ENCODE results near the gene EML4. TPM values are rescaled to one million over a fixed set of nuclear protein-coding genes. Genes with fewer than 3 reads are reported as not detected.

Gene EML4
- total RNA-seq, 1 donor from 2014 or later = 50.8 TPM

DNA sequence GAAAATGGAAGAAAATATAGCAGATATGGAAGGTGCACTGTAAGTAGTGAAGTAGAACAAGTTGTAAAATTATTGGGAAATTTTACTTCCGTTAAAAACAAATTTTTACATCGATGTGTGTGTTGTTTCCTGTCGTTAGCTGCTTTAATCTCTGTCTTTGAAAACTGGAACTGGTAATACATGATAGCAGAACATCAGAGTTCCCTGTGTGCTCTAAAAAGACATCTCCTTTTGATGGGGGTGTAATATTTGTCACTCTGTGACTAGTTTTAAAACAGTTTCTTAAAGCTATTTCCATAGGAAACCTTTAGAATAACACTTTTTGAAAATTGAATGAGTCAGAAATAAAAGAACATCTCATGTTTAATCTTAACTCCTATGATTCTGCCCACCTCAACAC is 148.3 kb downstream of the EML4 start:
- TF ChIP-seq, protein P1, sequence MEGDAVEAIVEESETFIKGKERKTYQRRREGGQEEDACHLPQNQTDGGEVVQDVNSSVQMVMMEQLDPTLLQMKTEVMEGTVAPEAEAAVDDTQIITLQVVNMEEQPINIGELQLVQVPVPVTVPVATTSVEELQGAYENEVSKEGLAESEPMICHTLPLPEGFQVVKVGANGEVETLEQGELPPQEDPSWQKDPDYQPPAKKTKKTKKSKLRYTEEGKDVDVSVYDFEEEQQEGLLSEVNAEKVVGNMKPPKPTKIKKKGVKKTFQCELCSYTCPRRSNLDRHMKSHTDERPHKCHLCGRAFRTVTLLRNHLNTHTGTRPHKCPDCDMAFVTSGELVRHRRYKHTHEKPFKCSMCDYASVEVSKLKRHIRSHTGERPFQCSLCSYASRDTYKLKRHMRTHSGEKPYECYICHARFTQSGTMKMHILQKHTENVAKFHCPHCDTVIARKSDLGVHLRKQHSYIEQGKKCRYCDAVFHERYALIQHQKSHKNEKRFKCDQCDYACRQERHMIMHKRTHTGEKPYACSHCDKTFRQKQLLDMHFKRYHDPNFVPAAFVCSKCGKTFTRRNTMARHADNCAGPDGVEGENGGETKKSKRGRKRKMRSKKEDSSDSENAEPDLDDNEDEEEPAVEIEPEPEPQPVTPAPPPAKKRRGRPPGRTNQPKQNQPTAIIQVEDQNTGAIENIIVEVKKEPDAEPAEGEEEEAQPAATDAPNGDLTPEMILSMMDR (IDR thresholded peaks at IDR 0.05; ENCODE audit: partially characterized antibody, unreplicated experiment) = no peak
- H3K27ac Mint-ChIP-seq (ENCODE audit: unreplicated experiment) = no peak overlapping the region
- peaks cover 2% of the 10 kb centered on the region for H3K27me3 Mint-ChIP-seq (ENCODE audit: unreplicated experiment)
- no peak overlapping the region for H3K4me3 Mint-ChIP-seq (ENCODE audit: unreplicated experiment)
- peaks cover 3% of the 10 kb centered on the region for H3K9me3 Mint-ChIP-seq (ENCODE audit: unreplicated experiment)
- no peaks in the 10 kb centered on the region for H3K36me3 Mint-ChIP-seq (ENCODE audit: unreplicated experiment)
- H3K4me1 Mint-ChIP-seq (ENCODE audit: low read depth, unreplicated experiment) = no peaks in the 10 kb centered on the region
- DNase-seq = no peak

DNA sequence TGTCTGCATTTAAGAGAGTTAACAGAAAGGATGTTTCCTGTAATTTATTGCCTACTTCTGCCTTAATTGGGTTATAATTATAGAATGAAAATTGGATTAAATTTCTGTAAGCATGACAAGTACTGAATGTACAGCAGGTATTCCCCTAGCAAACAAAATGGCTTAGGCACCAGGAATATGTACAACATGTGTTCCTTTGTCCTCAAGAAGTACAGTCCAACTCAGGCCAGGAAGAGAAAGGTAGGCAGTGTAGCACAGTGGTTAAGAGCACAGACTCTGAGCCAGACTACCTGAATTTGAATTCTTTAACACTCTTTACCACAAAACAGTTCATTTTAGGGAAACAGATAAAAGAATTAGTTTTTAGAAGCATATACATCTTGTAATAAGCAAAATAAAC is 148.8 kb downstream of the EML4 start:
- H3K36me3 Mint-ChIP-seq (ENCODE audit: unreplicated experiment) = no peaks in the 10 kb centered on the region
- H3K27ac Mint-ChIP-seq (ENCODE audit: unreplicated experiment) = no peak overlapping the region
- peaks cover 3% of the 10 kb centered on the region for H3K9me3 Mint-ChIP-seq (ENCODE audit: unreplicated experiment)
- DNase-seq = no peak
- H3K4me3 Mint-ChIP-seq (ENCODE audit: unreplicated experiment) = no peak overlapping the region
- TF ChIP-seq, protein P1 (IDR thresholded peaks at IDR 0.05; ENCODE audit: partially characterized antibody, unreplicated experiment) = no peak
- H3K27me3 Mint-ChIP-seq (ENCODE audit: unreplicated experiment) = peaks cover 2% of the 10 kb centered on the region
- no peaks in the 10 kb centered on the region for H3K4me1 Mint-ChIP-seq (ENCODE audit: low read depth, unreplicated experiment)

DNA sequence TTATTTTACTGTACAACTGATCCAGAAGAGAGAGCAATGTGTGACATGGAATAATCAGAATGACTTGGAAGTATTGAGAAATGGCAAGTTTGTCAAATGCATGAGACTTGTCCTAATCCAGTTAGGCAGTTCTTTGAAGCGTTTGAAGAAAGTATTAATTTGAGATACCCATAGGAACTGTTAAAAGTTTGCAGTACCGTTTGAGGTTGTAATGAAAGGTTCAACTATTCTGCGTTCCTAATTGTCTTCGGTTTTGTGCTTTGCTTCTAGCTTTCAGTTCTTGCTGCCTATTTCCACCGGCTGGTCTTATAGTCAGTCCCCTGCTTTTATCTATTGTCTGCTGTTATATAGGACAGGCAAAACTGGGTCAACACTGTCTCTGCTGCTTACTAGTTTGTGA is 150.1 kb downstream of the EML4 start:
- Mint-ChIP-seq H3K9me3 (ENCODE audit: unreplicated experiment) (peaks cover 3% of the 10 kb centered on the region), H3K4me1 (ENCODE audit: low read depth, unreplicated experiment) (no peaks in the 10 kb centered on the region), H3K36me3 (ENCODE audit: unreplicated experiment) (no peaks in the 10 kb centered on the region), H3K27ac (ENCODE audit: unreplicated experiment) (no peak overlapping the region), H3K4me3 (ENCODE audit: unreplicated experiment) (no peak overlapping the region), H3K27me3 (ENCODE audit: unreplicated experiment) (peaks cover 2% of the 10 kb centered on the region)
- TF ChIP-seq, protein P1 (IDR thresholded peaks at IDR 0.05; ENCODE audit: partially characterized antibody, unreplicated experiment) = no peak
- DNase-seq = no peak

DNA sequence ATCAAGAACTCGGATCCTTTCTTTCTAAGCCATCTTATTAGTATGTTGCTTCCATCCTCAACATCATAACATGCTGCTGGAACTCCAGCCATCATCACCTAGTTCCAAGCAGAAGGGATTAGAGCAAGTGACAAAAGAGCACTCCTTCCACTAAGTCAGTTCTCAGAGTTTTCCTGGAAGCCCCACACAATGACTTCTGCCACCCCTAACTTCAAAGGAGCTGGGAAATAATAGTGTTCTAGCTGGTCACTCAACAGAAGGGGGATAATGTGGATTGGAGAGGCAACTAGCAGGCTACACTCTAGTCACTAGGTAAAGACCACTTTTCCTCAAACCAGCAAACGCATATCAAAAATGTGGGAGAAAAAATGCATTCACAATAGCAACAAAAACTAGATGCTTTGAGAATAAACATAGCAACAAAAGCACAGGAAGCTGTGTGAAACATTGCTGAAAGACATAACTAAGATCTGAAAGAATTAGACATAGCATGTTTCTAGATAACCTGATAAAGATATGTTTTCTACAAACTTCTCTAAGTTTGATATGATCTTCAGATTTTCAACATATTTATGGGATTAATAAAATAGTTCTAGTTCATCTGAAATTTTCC is 152.4 kb downstream of the EML4 start:
- H3K4me3 Mint-ChIP-seq (ENCODE audit: unreplicated experiment) = no peak overlapping the region
- TF ChIP-seq, protein P1 (IDR thresholded peaks at IDR 0.05; ENCODE audit: partially characterized antibody, unreplicated experiment) = no peak
- DNase-seq = no peak
- H3K4me1 Mint-ChIP-seq (ENCODE audit: low read depth, unreplicated experiment) = no peaks in the 10 kb centered on the region
- peaks cover 2% of the 10 kb centered on the region for H3K27me3 Mint-ChIP-seq (ENCODE audit: unreplicated experiment)
- no peaks in the 10 kb centered on the region for H3K36me3 Mint-ChIP-seq (ENCODE audit: unreplicated experiment)
- H3K9me3 Mint-ChIP-seq (ENCODE audit: unreplicated experiment) = no peaks in the 10 kb centered on the region
- no peak overlapping the region for H3K27ac Mint-ChIP-seq (ENCODE audit: unreplicated experiment)

DNA sequence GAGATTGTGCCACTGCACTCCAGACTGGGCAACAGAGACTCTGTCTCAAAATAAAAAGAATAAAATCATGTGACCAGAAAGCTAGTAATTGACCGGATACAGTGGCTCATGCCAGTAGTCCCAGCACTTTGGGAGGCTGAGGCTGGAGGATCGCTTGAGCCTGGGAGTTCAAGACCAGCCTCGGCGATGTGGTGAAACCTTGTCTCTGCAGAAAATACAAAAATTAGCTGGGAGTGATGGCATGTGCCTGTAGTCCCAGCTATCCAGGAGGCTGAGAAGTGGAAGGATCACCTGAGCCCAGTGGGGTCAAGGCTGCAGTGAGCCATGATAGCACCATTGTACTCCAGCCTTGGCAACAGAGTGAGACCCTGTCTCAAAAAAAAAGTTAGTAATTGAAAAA is 155.1 kb downstream of the EML4 start:
- Mint-ChIP-seq H3K27me3 (ENCODE audit: unreplicated experiment) (no peaks in the 10 kb centered on the region), H3K4me1 (ENCODE audit: low read depth, unreplicated experiment) (no peaks in the 10 kb centered on the region)

More for the DNA sequence above, 155.1 kb downstream of the EML4 start:
- Mint-ChIP-seq H3K27ac (ENCODE audit: unreplicated experiment) (no peak overlapping the region), H3K9me3 (ENCODE audit: unreplicated experiment) (no peaks in the 10 kb centered on the region), H3K36me3 (ENCODE audit: unreplicated experiment) (no peaks in the 10 kb centered on the region), H3K4me3 (ENCODE audit: unreplicated experiment) (no peak overlapping the region)
- no peak for DNase-seq
- TF ChIP-seq, protein P1 (IDR thresholded peaks at IDR 0.05; ENCODE audit: partially characterized antibody, unreplicated experiment) = no peak
